Measurements from ENCODE around the gene SBK2.
"Not testable (repeated sequence)": the region's sequence is repeated elsewhere in the genome, so short reads cannot be mapped to it uniquely, and the experiment has no call there.

SBK2 gene

GRCh38 chr19:55535965-55536350, 975 bp downstream of the SBK2 start:
- no peak for DNase-seq

- no peak for DNase-seq
Measured at GRCh38 chr19:55535173-55535964, 1.6 kb downstream of the SBK2 start.

- DNase-seq, result not testable (repeated sequence)
Measured at GRCh38 chr19:55534280-55534679, 2.7 kb downstream of the SBK2 start.

GRCh38 chr19:55530996-55531395, 5.9 kb downstream of the SBK2 start:
- DNase-seq, result no peak

DNA sequence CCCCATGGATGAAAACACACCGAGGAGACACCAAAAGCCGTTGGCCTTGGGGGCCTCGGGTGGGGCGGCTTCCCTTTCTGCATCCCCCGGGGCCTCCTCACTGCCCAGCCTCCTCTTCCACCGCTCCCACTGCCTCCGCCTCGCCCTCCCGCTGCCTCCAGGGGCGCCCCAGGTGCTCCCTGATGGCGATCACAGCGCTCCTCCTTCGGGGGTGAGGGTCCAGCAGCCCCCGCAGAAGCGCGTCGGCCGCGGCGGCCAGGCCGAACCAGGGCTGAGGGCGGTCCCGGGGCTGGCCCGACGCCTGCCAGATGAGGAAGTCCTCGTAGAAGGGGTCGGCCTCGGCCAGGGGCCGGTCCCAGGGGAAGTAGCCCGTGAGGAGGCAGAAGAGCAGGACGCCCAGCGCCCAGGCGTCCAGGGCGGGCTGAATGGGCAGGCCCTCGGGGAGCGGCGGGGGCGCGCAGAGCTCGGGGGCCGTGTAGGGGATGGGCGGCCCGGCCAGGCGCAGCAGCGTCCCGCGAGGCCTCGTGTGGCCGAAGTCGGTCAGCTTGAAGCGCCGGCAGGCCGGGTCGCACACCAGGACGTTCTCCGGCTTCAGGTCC, 7.2 kb downstream of the SBK2 start:
- DNase-seq, result no peak

- peak in 1 of 56 donors; percentile 1 for DNase-seq
Measured at GRCh38 chr19:55528030-55528803, 8.7 kb downstream of the SBK2 start.

- no peak for DNase-seq
Measured at GRCh38 chr19:55527197-55528029, 9.5 kb downstream of the SBK2 start.

DNA sequence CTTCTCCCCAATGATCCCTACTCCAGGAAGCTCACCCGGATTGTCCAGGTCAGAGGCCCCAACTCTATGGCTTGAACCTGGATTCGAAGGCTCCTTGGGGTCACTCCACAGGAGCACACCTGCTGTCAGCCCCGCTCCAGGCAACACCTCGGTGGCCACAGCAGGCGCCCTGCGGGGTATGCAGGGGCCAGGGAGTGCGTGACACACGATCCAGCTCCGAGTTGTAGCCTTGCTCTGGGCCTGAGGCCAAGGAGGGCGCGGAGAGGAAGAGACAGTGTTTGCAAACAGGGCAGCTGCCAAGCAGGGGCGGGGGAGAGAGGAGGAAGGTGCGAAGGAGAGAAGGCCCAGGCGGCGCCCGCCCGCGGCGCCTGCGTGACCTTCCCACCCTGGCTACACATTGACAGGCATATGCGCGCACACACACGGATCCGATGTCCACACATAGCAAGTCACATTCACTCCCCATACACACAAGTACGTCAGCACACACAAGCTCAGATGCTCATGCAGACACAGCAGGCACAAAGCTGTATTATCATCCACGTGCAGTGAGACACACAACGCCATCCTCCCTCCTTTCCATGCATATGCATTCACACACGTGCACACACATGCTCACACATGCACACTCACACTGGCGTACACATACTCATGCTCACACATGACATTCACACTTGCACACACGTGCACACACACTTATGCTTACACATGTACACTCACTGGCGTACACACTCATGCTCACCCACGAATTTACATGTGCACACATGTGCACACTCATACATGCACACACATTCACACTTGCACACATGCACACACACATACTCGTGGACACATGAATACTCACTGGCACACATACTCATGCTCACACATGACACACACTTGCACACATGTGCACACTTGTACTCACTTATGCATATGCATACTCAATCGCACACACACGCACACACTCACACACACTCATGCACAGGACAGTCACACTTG, 10.4 kb downstream of the SBK2 start:
- DNase-seq, result peak in 4 of 56 donors; percentile 4 to 11 (median 6)

DNA sequence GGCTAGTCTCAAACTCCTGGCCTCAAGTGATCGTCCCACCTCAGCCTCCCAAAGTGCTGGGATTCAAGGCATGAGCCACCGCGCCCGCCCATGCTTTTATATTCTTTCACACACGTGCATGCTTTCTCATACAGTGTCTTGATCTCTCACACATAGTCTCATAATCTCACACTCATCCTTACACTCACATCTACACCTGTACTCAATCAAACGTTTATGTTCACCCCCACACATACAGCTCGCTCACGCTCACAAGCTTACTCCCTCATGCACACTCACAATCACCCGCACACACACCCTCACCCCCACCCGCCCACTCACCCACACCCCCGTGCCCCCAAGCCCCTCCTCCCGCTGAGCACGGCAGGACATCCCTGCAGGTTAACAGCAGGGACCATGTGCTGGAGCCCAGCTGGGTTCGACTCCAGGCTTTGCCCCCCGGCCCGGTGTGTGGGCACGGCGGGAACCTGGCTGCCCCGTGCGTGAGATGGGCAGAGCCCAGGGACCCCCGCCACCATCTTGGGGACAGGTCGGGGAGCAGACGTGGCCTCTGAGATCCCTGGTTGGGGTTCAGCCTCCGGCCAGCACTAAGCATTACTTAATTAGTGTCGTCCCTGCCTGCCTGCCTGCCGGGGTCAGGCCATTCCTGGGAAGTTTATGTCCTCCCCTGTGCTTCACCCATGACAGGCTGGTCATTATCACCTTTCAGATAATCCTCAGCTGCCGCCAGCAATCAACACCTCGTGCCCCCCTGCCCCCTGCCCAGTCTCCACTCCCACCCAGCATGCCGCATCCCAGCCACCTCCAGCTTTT, 11.4 kb downstream of the SBK2 start:
- DNase-seq, result no peak

- DNase-seq, result no peak
Measured at GRCh38 chr19:55520691-55521292, 16.1 kb downstream of the SBK2 start.

DNA sequence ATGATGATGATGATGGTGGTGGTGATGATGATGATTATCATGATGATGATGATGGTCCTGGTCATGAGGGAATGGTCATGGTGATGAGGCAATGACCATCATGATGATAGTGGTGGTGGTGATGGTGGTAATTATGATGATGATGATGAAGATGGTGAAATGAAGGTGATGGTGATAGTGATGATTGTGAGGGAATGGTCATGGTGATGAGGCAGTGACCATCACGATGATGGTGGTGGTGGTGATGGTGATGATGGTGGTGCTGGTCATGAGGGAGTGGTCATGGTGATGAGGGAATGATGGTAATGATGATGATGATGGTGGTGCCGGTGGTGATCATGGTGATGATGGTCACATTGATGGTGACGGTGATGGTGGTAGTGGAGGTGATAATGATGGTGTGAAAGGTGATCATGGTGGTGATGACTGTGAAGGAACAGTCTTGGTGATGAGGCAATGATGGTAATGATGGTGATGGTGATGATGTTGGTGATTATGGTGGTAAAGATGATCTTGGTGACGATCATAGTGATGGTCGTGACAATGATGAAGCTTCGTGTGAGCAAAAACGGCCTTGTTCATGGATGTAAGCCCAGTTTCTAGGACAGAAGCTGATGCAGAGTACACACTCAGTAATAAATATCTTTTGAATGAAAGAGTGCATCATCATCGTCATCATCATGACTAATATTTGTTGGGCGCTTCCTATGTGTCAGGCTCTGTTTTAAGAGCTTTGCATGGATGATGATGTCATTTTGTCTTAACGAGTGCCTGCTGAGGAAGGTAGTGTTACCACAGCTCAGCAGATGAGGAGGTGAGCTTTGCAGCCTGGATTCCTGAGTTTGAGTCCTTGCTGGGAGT, 17.3 kb downstream of the SBK2 start:
- DNase-seq, result no peak

- DNase-seq, result peak; percentile 17 to 96 (median 87)
Measured at GRCh38 chr19:55516878-55517620, 19.9 kb downstream of the SBK2 start.

GRCh38 chr19:55508120-55508519, 28.8 kb downstream of the SBK2 start:
- DNase-seq, result no peak

- no peak for DNase-seq
Measured at GRCh38 chr19:55504981-55505380, 32.0 kb downstream of the SBK2 start.

DNA sequence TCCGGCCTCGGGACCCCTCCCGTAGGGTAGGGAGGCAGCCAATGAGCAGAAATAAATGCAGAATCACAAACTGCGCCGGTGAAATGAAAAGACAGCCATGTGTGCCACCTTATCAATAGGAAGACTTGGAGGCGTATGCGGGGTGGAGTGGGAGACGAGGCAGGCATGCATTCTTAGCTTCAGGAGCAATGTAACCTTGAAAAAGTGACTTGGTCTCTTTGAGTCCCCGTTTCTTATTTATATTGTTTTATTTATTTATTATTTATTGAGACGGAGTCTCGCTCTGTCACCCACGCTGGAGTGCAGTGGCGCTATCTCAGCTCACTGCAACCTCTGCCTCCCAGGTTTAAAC, 32.7 kb downstream of the SBK2 start:
- no peak for DNase-seq

GRCh38 chr19:55503502-55504251, 33.3 kb downstream of the SBK2 start:
- peak; percentile 60 to 99 (median 91) for DNase-seq
